Gastroesophageal sphincter (tissue), 3 donors: ENCODE measurements around the gene FOXK1.

Experiments
- POLR2AphosphoS5 ChIP-seq: sonication (generic); formaldehyde crosslinking; IDR thresholded peaks from one replicate; pipeline ENCODE4 v1.6.1; 2017; ENCODE audit warnings: antibody characterized with exemption
- TF ChIP-seq, protein P1 (sequence below), 4 experiments: fragments of 200-600 bp in 2 of 4; fragments of 450-650 bp in 2 of 4; sonication (generic) in 1 of 4; IDR thresholded peaks; one replicate each; pipeline ENCODE4 v1.5.1; 2017 to 2019; ENCODE audit warnings: antibody characterized with exemption in 4 of 4, mild to moderate bottlenecking in 2 of 4, moderate library complexity in 2 of 4

DNA sequence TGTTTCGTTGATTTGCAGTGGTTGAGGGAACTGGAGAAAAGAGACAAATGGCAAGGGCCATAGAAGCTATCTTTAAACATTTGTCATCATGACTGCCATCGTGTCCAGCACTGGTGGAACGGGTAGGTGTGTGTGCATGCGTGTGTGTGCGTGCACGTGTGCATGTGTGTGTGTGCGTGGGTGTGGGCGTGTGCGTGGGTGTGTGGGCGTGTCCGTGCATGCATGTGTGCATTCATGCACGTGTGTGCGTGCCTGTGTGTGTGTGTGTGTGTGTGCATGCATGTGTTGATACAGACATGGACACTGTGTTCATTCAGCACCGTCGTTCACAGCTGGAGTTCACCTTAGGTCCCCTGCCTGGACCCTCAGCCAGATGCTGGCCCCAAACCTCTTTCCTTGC is 55.2 kb downstream of the FOXK1 start:
- no peak for TF ChIP-seq POLR2AphosphoS5
- TF ChIP-seq, protein P1, sequence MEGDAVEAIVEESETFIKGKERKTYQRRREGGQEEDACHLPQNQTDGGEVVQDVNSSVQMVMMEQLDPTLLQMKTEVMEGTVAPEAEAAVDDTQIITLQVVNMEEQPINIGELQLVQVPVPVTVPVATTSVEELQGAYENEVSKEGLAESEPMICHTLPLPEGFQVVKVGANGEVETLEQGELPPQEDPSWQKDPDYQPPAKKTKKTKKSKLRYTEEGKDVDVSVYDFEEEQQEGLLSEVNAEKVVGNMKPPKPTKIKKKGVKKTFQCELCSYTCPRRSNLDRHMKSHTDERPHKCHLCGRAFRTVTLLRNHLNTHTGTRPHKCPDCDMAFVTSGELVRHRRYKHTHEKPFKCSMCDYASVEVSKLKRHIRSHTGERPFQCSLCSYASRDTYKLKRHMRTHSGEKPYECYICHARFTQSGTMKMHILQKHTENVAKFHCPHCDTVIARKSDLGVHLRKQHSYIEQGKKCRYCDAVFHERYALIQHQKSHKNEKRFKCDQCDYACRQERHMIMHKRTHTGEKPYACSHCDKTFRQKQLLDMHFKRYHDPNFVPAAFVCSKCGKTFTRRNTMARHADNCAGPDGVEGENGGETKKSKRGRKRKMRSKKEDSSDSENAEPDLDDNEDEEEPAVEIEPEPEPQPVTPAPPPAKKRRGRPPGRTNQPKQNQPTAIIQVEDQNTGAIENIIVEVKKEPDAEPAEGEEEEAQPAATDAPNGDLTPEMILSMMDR (IDR thresholded peaks at IDR 0.05), result no peak
